Activated CD4-positive, alpha-beta T cell treated with anti-CD3 and anti-CD28 coated beads for 4 hours (primary cell): ENCODE results near the gene PRSS22.

Experiments used
- DNase-seq, 2 donors: peaks; one replicate each; pipeline ENCODE4 v3.0.0-alpha.2; 2020

Gene PRSS22

GRCh38 chr16:2811703-2812471 lies 46.1 kb downstream of the PRSS22 start:
- DNase-seq: no peak

GRCh38 chr16:2810651-2811050 lies 47.3 kb downstream of the PRSS22 start:
- no peak for DNase-seq

GRCh38 chr16:2809149-2809760 lies 48.7 kb downstream of the PRSS22 start:
- no peak for DNase-seq

- no peak for DNase-seq
Measured at GRCh38 chr16:2808181-2808580, 49.8 kb downstream of the PRSS22 start.

- no peak for DNase-seq
Measured at GRCh38 chr16:2806286-2806685, 51.7 kb downstream of the PRSS22 start.

GRCh38 chr16:2804728-2805127 lies 53.2 kb downstream of the PRSS22 start:
- DNase-seq: no peak

GRCh38 chr16:2803545-2804195 lies 54.3 kb downstream of the PRSS22 start:
- DNase-seq: no peak
